IMR-90 (cell line): ENCODE measurements around the gene EPOP.

Experiments
- CHD1 ChIP-seq: IDR thresholded peaks from 2 replicates; pipeline ENCODE4 v1.6.1; 2012; ENCODE audit warnings: low read depth, low read length, improper control_type of control experiment
- CTCF ChIP-seq: conservative IDR thresholded peaks from 2 replicates; pipeline ENCODE4 v1.5.1; 2012; ENCODE audit warnings: mild to moderate bottlenecking, low read depth, low read length, improper control_type of control experiment
- MAFK ChIP-seq: IDR thresholded peaks from 2 replicates; pipeline ENCODE4 v1.6.1; 2012; ENCODE audit warnings: low read depth, low read length, improper control_type of control experiment
- POLR2A ChIP-seq: IDR thresholded peaks from 2 replicates; pipeline ENCODE4 v1.6.1; 2012; ENCODE audit warnings: mild to moderate bottlenecking, low read depth, low read length
- RAD21 ChIP-seq: IDR thresholded peaks from 2 replicates; pipeline ENCODE4 v1.6.1; 2012; ENCODE audit warnings: low read length, improper control_type of control experiment
- RFX5 ChIP-seq: IDR thresholded peaks from 2 replicates; pipeline ENCODE4 v1.8.0; 2012; ENCODE audit warnings: low read depth, mild to moderate bottlenecking, low read length, moderate library complexity
- USF2 ChIP-seq: fragments of 150-350 bp; IDR thresholded peaks from 2 replicates; pipeline ENCODE4 v1.6.1; 2017; ENCODE audit warnings: mild to moderate bottlenecking, antibody characterized with exemption, low read length, low read depth

- TF ChIP-seq RAD21: no peak
- TF ChIP-seq CTCF: no peak
- TF ChIP-seq MAFK: no peak
- TF ChIP-seq POLR2A: no peak
- no peak for TF ChIP-seq CHD1
- no peak for TF ChIP-seq USF2
- no peak for TF ChIP-seq RFX5
Observed at GRCh38 chr17:38669520-38669919, 5.2 kb downstream of the EPOP start.
